NCI-H2029 (cell line): Measurements from ENCODE around the gene SLC25A18.

Experiments
- DNase-seq: peaks from one replicate; lab custom pipeline; 2025; lab: John Stamatoyannopoulos, UW

The SLC25A18 gene

DNA sequence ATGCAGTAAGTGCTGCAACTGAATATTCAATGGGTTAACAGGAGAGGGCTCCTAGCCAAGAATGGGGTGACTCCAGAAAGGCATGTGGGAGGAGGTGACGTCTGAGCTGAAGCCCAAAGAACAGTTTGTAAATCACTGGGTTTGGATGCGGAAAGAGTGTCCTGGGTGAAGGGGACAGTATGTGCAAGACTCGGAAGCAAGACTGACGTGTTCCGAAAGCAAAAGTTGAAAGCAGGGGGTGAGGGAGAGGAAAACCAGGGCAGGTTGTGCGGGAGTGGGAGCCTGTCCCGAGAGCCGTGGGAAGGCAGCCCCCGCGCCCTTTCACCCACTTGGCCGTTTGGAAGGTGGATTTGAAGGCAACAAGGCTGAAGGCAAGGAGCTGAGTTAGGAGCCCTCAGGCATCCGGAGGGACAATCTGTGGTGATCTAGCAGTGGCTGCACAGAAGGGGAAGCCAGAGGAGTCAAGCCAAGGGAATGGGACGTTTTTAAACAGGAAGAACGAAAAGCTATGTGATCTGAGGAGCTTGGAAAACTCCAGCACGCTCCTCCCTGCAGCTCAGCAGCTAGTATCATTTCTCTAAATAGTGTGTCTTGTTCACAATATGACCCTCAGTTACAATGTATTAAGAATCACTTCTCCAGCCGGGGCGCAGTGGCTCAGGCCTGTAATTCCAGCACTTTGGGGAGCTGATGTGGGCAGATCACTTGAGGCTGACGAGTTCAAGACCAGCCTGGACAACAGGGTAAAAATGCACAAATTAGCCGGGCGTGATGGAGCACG is 7.7 kb downstream of the SLC25A18 start:
- DNase-seq, result no peak

- no peak for DNase-seq
Measured at GRCh38 chr22:17575151-17575550, 11.9 kb downstream of the SLC25A18 start.

- no peak for DNase-seq
Measured at GRCh38 chr22:17575681-17576080, 12.4 kb downstream of the SLC25A18 start.

DNA sequence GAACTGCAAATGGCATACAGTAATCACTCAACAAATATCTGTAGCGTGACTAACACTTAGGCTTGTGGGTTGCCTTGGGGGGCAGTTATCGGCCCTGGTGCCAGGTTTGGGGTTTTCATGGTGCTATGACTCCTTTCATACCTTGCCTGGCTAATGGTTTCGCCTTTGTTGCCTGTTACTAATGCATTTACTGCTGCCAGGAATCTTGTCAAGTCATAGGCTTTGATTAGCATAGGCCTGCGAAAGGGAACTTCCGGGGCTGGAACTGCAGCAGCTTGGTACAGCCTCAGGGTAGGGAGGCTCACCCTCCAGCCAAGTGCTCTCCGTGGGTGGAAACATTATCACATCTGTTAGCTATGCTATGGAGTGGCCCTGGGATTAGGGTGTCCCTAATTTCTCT is 13.2 kb downstream of the SLC25A18 start:
- no peak for DNase-seq

DNA sequence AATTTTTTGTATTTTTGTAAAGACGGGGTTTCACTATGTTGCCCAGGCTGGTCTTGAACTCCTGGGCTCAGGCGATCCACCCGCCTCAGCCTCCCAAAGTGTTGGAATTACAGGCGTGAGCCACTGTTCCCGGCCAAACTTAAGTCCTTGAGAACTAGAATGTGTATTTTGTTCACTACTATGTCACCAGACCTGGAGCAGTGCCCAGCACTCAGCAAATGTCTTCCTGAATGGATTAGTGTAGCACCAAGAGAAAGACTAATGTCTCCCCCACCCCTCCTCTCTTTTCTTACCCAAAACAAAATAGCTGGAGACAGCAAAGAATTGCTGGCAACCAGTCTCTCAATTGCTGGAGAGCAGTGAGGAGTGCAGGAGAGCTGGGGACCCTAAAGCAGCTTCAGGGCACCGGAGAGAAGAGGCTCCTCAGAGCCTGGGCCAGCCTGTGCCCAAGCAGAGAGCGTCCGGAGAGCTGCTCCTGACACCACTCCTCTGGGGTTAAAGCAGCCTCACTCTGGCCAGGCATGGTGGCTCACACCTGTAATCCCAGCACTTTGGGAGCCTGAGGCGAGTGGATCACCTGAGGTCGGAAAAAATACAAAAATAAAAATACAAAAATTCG is 14.9 kb downstream of the SLC25A18 start:
- DNase-seq, result peak; percentile 31

DNA sequence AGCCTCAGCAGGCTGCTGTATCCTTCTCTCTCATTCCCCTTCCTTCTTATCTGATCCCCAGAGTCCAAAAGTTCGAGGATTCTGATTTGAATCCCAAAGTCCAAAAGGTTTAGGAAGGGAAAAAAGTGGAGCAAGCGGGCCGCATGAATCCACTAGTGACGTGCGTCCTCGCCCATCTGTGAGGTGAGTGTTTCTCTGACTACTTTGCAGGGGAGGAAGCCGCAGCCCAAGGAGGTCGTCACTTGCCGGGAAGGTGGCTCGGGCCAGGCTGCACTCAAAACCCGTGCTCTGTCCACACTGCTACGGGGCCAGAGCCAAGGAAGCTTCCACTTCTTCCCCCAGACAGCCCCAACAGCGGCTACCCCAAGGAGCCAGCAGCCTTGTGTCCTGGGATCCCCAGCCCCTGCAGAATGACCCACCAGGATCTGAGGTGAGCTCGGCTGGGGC is 16.3 kb downstream of the SLC25A18 start:
- DNase-seq, result no peak

- no peak for DNase-seq
Measured at GRCh38 chr22:17580441-17581031, 17.2 kb downstream of the SLC25A18 start.

- no peak for DNase-seq
Measured at GRCh38 chr22:17581056-17581455, 17.8 kb downstream of the SLC25A18 start.

- no peak for DNase-seq
Measured at GRCh38 chr22:17581631-17582030, 18.3 kb downstream of the SLC25A18 start.

GRCh38 chr22:17583151-17583550 is 19.9 kb downstream of the SLC25A18 start:
- no peak for DNase-seq

DNA sequence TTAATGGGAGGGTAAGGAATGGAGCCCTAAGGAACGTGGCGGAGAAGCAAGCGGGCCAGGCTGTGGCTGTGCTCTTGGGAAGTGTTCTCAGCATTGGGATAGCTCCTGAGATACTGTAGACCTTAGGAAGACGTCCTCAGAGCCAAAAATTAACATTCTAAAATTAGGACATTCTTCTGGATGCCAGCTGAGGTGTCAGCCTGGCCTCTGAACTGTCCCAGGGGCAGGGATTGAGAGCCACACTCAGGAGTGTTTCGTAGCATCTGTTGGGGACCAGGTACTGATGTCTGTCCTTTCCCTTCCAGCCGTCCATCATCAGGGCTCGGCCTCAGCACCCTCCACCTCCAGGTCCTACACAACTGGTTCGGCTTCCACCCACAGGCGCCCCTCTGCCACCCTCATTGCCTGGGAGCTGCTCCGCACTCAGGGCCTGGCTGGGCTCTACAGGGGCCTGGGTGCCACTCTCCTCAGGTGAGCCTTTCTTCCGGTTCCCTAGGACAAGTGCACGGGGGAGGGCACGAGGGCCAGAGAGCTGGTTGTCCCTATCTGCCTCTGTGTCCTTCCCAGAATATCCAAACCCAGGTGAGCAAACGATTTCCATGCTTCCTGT is 23.6 kb downstream of the SLC25A18 start:
- no peak for DNase-seq

GRCh38 chr22:17587629-17588028 is 24.3 kb downstream of the SLC25A18 start:
- no peak for DNase-seq

- no peak for DNase-seq
Measured at GRCh38 chr22:17588606-17589005, 25.3 kb downstream of the SLC25A18 start.

DNA sequence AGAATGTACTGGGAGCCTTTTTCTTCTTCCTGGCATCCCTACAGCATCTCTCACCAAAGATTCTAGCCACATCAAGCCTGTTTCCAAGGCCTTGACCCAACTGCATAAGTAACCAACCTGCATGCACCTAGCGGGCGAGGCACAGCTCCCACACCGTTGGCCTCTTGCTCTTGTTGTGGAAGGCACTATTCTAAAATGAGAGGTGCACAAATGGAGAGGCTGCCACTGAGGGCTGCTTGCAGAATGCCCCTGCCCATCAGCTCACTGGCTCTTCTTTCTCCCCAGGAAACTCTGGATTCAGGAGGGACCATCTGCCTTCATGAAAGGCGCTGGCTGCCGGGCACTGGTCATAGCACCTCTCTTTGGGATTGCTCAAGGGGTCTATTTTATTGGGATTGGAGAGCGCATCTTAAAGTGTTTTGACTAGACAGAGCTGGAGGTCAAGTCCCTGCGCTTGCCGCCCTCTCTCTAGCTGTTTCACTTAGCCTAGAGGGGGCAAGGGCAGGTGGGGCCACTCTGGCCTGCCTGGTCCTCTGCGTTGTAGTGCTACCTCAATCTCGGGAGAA is 26.6 kb downstream of the SLC25A18 start:
- DNase-seq, result no peak

DNA sequence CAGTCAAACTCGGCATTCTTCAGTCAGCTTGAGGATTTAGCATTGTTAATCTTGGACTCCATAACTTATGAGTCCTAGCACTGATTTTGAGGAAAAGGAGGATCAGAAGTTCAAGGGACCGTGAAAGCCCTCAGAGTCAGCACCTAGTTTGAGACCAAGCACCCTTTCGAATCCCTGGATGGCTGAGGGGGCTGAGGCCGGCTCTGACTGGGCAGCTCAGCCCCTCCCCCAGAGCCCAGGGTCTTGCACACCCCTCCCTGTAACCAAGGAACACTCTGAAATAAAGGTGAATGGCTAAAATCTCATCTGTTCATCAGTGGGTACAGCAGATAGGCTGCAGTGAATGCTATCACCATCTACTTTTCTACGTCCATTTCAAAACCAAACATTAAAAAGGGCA is 27.3 kb downstream of the SLC25A18 start:
- DNase-seq, result no peak

- DNase-seq, result no peak
Measured at GRCh38 chr22:17592201-17592600, 28.9 kb downstream of the SLC25A18 start.

DNA sequence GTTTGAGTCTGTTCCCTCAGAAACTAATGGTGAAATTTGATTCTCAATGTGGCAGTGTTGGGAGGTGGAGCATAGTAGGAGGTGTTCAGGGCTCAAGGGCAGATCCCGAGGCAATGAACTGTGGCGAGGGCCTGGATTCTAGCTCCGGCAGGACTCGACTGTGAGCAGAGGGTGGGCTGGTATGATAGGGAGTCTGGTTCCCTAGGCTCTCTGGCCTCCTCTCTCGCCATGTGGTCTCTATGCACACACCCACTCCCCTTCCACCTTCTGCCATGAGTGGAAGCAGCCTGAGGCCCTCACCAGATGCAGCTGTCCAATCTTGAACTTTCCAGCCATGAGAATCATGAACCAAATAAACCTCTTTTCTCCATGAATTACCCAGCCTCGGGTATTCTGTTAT is 32.9 kb downstream of the SLC25A18 start:
- DNase-seq, result no peak

GRCh38 chr22:17597217-17597616 is 33.9 kb downstream of the SLC25A18 start:
- no peak for DNase-seq

GRCh38 chr22:17598318-17598717 is 35.0 kb downstream of the SLC25A18 start:
- DNase-seq, result no peak

GRCh38 chr22:17601031-17601430 is 37.7 kb downstream of the SLC25A18 start:
- DNase-seq, result no peak

DNA sequence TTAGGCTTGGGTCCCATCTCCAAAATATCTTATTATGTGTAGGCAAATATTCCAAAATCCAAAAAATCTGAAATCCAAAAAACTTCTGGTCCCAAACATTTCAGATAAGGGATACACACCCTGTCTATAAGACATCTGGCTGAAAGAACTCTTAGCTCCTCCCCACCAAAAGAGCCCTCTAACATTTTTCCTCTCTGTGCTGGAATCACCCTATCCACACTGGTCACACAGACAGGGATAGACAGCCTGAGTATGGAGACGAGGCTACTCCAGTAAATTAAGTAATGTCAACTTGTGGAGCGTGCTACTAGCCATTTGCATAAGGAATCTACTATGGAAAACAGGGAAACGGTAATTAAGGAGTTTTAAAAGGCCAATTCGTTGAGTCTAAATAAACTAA is 40.4 kb downstream of the SLC25A18 start:
- no peak for DNase-seq

DNA sequence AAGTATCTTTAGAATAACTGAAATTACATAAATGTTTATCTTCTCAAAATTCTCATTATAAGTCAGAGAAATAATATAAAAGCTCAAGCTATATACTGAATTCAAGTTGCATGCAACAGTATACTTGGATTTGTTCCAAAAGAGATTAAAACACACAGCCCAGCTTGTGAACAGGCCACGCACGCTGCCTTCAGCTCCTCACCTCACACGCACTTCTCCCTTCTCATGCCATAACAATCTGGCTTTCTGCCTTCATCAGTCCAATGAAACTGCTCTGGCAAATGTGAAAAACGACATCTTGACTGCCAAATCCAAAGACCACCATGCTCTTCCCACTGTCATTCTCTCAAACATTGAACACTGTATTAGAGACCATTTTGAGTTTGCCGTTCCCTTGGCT is 43.2 kb downstream of the SLC25A18 start:
- DNase-seq, result no peak
